ENCODE data around the gene SGMS2. TPM values are rescaled to one million over a fixed set of nuclear protein-coding genes. Genes with fewer than 3 reads are reported as not detected.

Gene SGMS2
- total and polyA plus RNA-seq, 11 donors = 2.6 to 117 (median 29.8) TPM

GRCh38 chr4:107862658-107863057, 37.9 kb downstream of the SGMS2 start:
- 34 to 51% (median 39%) methylated on average over 5 of the region's 5 CpGs for WGBS, 4 donors
- Histone ChIP-seq H3K36me3 (peaks cover 0 to 14% (median 0%) of the 10 kb centered on the region in 9 donors), H3K27me3 (no peaks in the 10 kb centered on the region), H3K4me1 (peaks cover 0 to 41% (median 15%) of the 10 kb centered on the region in 12 donors), H3K9me3 (no peaks in the 10 kb centered on the region), H3K4me3 (no peak overlapping the region), H3K27ac (peak overlapping the region in 11 of 12 donors; percentile 7 to 76 (median 32))
- DNase-seq (peak in 1 of 5 donors; percentile 58), ATAC-seq (peak; percentile 56 to 86 (median 67))
- TF ChIP-seq POLR2A (IDR thresholded peaks at IDR 0.05) (no peak), CTCF (IDR thresholded peaks at IDR 0.05) (no peak)
- intact Hi-C loops (cut with DNase I) = loop anchor here in 4 of 10 donors (2.0 to 5.0 kb wide), 3 partner anchors 35 to 38 kb away; partner anchors contain the start of gene SGMS2 (in 1 of the 4)

- peaks cover 0 to 36% (median 14%) of the 10 kb centered on the region in 12 donors for H3K4me1 ChIP-seq
- H3K4me3 ChIP-seq = no peak overlapping the region
- H3K27me3 ChIP-seq = no peaks in the 10 kb centered on the region
- intact Hi-C loops (cut with DNase I) = loop anchor here in 4 of 10 donors (2.0 to 5.0 kb wide), 3 partner anchors 34 to 39 kb away; partner anchors contain the start of gene SGMS2 (in 1 of the 4)
- 91 to 95% (median 93%) methylated on average over 2 of the region's 2 CpGs for WGBS, 4 donors
- ATAC-seq (no peak), DNase-seq (no peak)
- peaks cover 0 to 14% (median 0%) of the 10 kb centered on the region in 9 donors for H3K36me3 ChIP-seq
- no peaks in the 10 kb centered on the region for H3K9me3 ChIP-seq
- no peak for TF ChIP-seq POLR2A (IDR thresholded peaks at IDR 0.05)
- no peak for TF ChIP-seq CTCF (IDR thresholded peaks at IDR 0.05)
- peak overlapping the region in 11 of 12 donors; percentile 3 to 76 (median 32) for H3K27ac ChIP-seq
These were observed 38.7 kb downstream of the SGMS2 start for GRCh38 chr4:107863416-107863815.

- WGBS, 4 donors = 24 to 40% (median 34%) methylated on average over 2 of the region's 2 CpGs
- Histone ChIP-seq H3K27me3 (no peaks in the 10 kb centered on the region), H3K36me3 (peaks cover 0 to 13% (median 0%) of the 10 kb centered on the region in 9 donors), H3K4me3 (no peak overlapping the region), H3K9me3 (no peaks in the 10 kb centered on the region), H3K27ac (peak overlapping the region in 11 of 12 donors; percentile 3 to 76 (median 32)), H3K4me1 (peaks cover 0 to 31% (median 14%) of the 10 kb centered on the region in 12 donors)
- peak; percentile 94 to 96 (median 94) for ATAC-seq
- DNase-seq = peak; percentile 38 to 76 (median 66)
- intact Hi-C loops (cut with DNase I) = loop anchor here in 4 of 10 donors (2.0 to 5.0 kb wide), 3 partner anchors 33 to 39 kb away; partner anchors contain the start of gene SGMS2 (in 1 of the 4)
- TF ChIP-seq CTCF (IDR thresholded peaks at IDR 0.05) = peak in 1 of 12 donors; percentile 7
- TF ChIP-seq POLR2A (IDR thresholded peaks at IDR 0.05) = no peak
These were observed 39.2 kb downstream of the SGMS2 start for GRCh38 chr4:107863850-107864371.

GRCh38 chr4:107866726-107867125, 42.0 kb downstream of the SGMS2 start:
- H3K9me3 ChIP-seq = no peaks in the 10 kb centered on the region
- no peak overlapping the region for H3K4me3 ChIP-seq
- H3K27me3 ChIP-seq = no peaks in the 10 kb centered on the region
- WGBS, 4 donors = 78 to 90% (median 84%) methylated on average over 1 of the region's 1 CpG
- peaks cover 0 to 51% (median 26%) of the 10 kb centered on the region in 12 donors for H3K4me1 ChIP-seq
- intact Hi-C loops (cut with DNase I) = no loop called here
- H3K27ac ChIP-seq = no peak overlapping the region
- H3K36me3 ChIP-seq = no peaks in the 10 kb centered on the region
- ATAC-seq (no peak), DNase-seq (no peak)
- TF ChIP-seq POLR2A (IDR thresholded peaks at IDR 0.05) (no peak), CTCF (IDR thresholded peaks at IDR 0.05) (no peak)
